Mucosa of descending colon (tissue), 3 donors: Measurements from ENCODE around the gene DLK1. TPM values are rescaled to one million over a fixed set of nuclear protein-coding genes. Genes with fewer than 3 reads are reported as not detected.

Source experiments
- ATAC-seq: fragments of 200-7000 bp; cut with Tn5 transposase; one replicate; pipeline ENCODE4 v1.9.1; 2020; ENCODE audit warnings: mild to moderate bottlenecking, moderate library complexity
- DNase-seq, 3 donors: peaks; one replicate each; pipeline ENCODE4 v3.0.0-alpha.2; 2020
- H3K36me3 ChIP-seq: fragments of 200-600 bp; one replicate; pipeline ENCODE4 v1.8.0; 2021; ENCODE audit warnings: low read depth, mild to moderate bottlenecking
- H3K4me1 ChIP-seq: fragments of 200-600 bp; one replicate; pipeline ENCODE4 v1.8.0; 2021; ENCODE audit warnings: low read depth, mild to moderate bottlenecking
- H3K4me3 ChIP-seq: fragments of 200-600 bp; one replicate; pipeline ENCODE4 v1.8.0; 2021; ENCODE audit warnings: mild to moderate bottlenecking
- H3K9me3 ChIP-seq: fragments of 200-600 bp; one replicate; pipeline ENCODE4 v1.8.0; 2021; ENCODE audit warnings: mild to moderate bottlenecking
- CTCF ChIP-seq: fragments of 200-600 bp; IDR thresholded peaks from one replicate; pipeline ENCODE4 v1.8.0; 2022; ENCODE audit warnings: antibody characterized with exemption, mild to moderate bottlenecking
- intact Hi-C, 2 donors: fragments of 100-400 bp; cut with DNase I in 1 of 2; cut with micrococcal nuclease in 1 of 2; formaldehyde crosslinking; loops; one replicate each; pipeline versions ENCODE4 v1.11.0 to v1.11.1; 2022; cut with DNase I, micrococcal nuclease
- total RNA-seq, 3 donors: library from RNA; stranded (reverse); fragmentation: NEBNext Ultra II Directional in 2 of 3; extraction: Animal tissue kit (Norgen Biotek cat#: 25700) in 2 of 3; gene quantifications; one replicate each; pipeline versions ENCODE4 v1.2.1 to v1.2.4, GENCODE V29; 2021 to 2023
- donor health status: DM: no; HTN: no; CAD: no; lungs with moderate emphysema.
- donor health status: DM: no; HTN: no; CAD: no.
- donor health status: DM: no; HTN: yes; CAD: no.

Gene DLK1
- total RNA-seq, 3 donors from 2014 or later, result 1.9 TPM; not detected in 2

- H3K36me3 ChIP-seq, result no peaks in the 10 kb centered on the region
- H3K4me1 ChIP-seq, result peaks cover 5% of the 10 kb centered on the region
- H3K4me3 ChIP-seq, result no peak overlapping the region
- DNase-seq (no peak), ATAC-seq (no peak)
- no peak for TF ChIP-seq CTCF
- intact Hi-C loops, result no loop called here
- no peaks in the 10 kb centered on the region for H3K9me3 ChIP-seq
Measured at GRCh38 chr14:100706200-100706599, 20.5 kb upstream of the DLK1 start.

GRCh38 chr14:100706860-100707259 lies 19.8 kb upstream of the DLK1 start:
- ATAC-seq (no peak), DNase-seq (no peak)
- intact Hi-C loops, result no loop called here
- Histone ChIP-seq H3K4me3 (no peak overlapping the region), H3K36me3 (no peaks in the 10 kb centered on the region), H3K4me1 (peaks cover 5% of the 10 kb centered on the region), H3K9me3 (no peaks in the 10 kb centered on the region)
- no peak for TF ChIP-seq CTCF

- ATAC-seq (peak; percentile 94), DNase-seq (peak; percentile 70 to 77 (median 74))
- Histone ChIP-seq H3K4me1 (peaks cover 5% of the 10 kb centered on the region), H3K4me3 (no peak overlapping the region), H3K9me3 (no peaks in the 10 kb centered on the region), H3K36me3 (no peaks in the 10 kb centered on the region)
- peak; percentile 23 for TF ChIP-seq CTCF
- intact Hi-C loops, result no loop called here
Measured at GRCh38 chr14:100708425-100709288, 18.0 kb upstream of the DLK1 start.

GRCh38 chr14:100709289-100710284 lies 17.1 kb upstream of the DLK1 start:
- no peak for ATAC-seq
- DNase-seq, result peak in 1 of 3 donors; percentile 48
- no peak for TF ChIP-seq CTCF
- H3K4me1 ChIP-seq, result peaks cover 5% of the 10 kb centered on the region
- H3K4me3 ChIP-seq, result no peak overlapping the region
- intact Hi-C loops, result no loop called here
- H3K36me3 ChIP-seq, result no peaks in the 10 kb centered on the region
- H3K9me3 ChIP-seq, result no peaks in the 10 kb centered on the region

GRCh38 chr14:100710391-100710790 lies 16.3 kb upstream of the DLK1 start:
- no peak for ATAC-seq
- DNase-seq, result no peak
- no peaks in the 10 kb centered on the region for H3K36me3 ChIP-seq
- H3K9me3 ChIP-seq, result no peaks in the 10 kb centered on the region
- TF ChIP-seq CTCF, result no peak
- H3K4me3 ChIP-seq, result no peak overlapping the region
- intact Hi-C loops, result no loop called here
- peaks cover 5% of the 10 kb centered on the region for H3K4me1 ChIP-seq
